IMR-90 (cell line): Measurements from ENCODE around the gene EHHADH. TPM values are rescaled to one million over a fixed set of nuclear protein-coding genes. Genes with fewer than 3 reads are reported as not detected.
A peak's percentile ranks its signal among the peaks of the same experiment; 100 is the strongest.

Source experiments
- ATAC-seq: fragments of 200-7000 bp; cut with Tn5 transposase; 2 replicates; pipeline ENCODE4 v1.9.1; 2020; ENCODE audit warnings: low read depth, mild to moderate bottlenecking, moderate library complexity
- BruUV-seq: library from RNA; stranded (reverse); fragments of 400-500 nt; replicated peaks from 2 replicates; lab custom pipeline; 2021; lab: Mats Ljungman, UMichigan
- CTCF ChIA-PET: fragments of 300-600 bp; formaldehyde crosslinking; extraction: SDS; loops from one replicate; lab custom pipeline; 2021; ENCODE audit warnings: antibody characterized with exemption; lab: Yijun Ruan, JAX
- POLR2A ChIA-PET: fragments of 300-600 bp; sonication (Branson Sonifier 250); formaldehyde crosslinking; loops from one replicate; lab custom pipeline; 2022; ENCODE audit warnings: antibody characterized with exemption; ENCODE audit not compliant: unreplicated experiment; lab: Charles Lee
- DNase-seq: peaks from one replicate; pipeline ENCODE4 v3.0.0; 2013
- H2AFZ ChIP-seq: replicated peaks from 2 replicates; pipeline ENCODE3; 2013; ENCODE audit warnings: low read length, mild to moderate bottlenecking; ENCODE audit not compliant: poor library complexity
- H2AK5ac ChIP-seq: 2 replicates; pipeline ENCODE4 v1.6.1; 2013; ENCODE audit warnings: low read depth, low read length, inconsistent platforms
- H2AK9ac ChIP-seq: replicated peaks from 2 replicates; pipeline ENCODE3; 2013; ENCODE audit warnings: mild to moderate bottlenecking, low read depth, low read length, moderate library complexity; ENCODE audit not compliant: poor library complexity
- H2BK120ac ChIP-seq: 2 replicates; pipeline ENCODE4 v1.6.1; 2013; ENCODE audit warnings: low read depth, low read length, inconsistent platforms
- H2BK15ac ChIP-seq: 3 replicates; pipeline ENCODE4 v1.6.1; 2013; ENCODE audit warnings: low read depth, low read length, inconsistent platforms
- H2BK20ac ChIP-seq: 2 replicates; pipeline ENCODE4 v1.6.1; 2013; ENCODE audit warnings: low read depth, mild to moderate bottlenecking, inconsistent platforms, low read length, moderate library complexity
- H2BK5ac ChIP-seq: 2 replicates; pipeline ENCODE4 v1.6.1; 2013; ENCODE audit warnings: mild to moderate bottlenecking, low read depth, low read length, inconsistent platforms; ENCODE audit not compliant: poor library complexity, severe bottlenecking
- H3K14ac ChIP-seq: replicated peaks from 2 replicates; pipeline ENCODE4 v1.6.1; 2013; ENCODE audit warnings: low read depth, low read length, inconsistent platforms
- H3K18ac ChIP-seq: 2 replicates; pipeline ENCODE4 v1.6.1; 2013; ENCODE audit warnings: low read depth, low read length, control low read depth
- H3K23ac ChIP-seq: 2 replicates; pipeline ENCODE4 v1.6.1; 2013; ENCODE audit warnings: low read depth, low read length, inconsistent platforms
- H3K27ac ChIP-seq: 2 replicates; pipeline ENCODE4 v1.5.1; 2013; ENCODE audit warnings: mild to moderate bottlenecking, control low read depth, low read length; ENCODE audit not compliant: insufficient read depth
- H3K27me3 ChIP-seq: 2 replicates; pipeline ENCODE4 v1.6.1; 2013; ENCODE audit warnings: low read length; ENCODE audit not compliant: control insufficient read depth, insufficient read depth
- H3K36me3 ChIP-seq: 2 replicates; pipeline ENCODE4 v1.6.1; 2013; ENCODE audit warnings: low read length, mixed read lengths; ENCODE audit not compliant: control insufficient read depth, insufficient read depth
- H3K4ac ChIP-seq: 2 replicates; pipeline ENCODE4 v1.6.1; 2013; ENCODE audit warnings: low read depth, low read length, inconsistent platforms
- H3K4me1 ChIP-seq: 2 replicates; pipeline ENCODE4 v1.6.1; 2013; ENCODE audit warnings: low read length, mixed read lengths; ENCODE audit not compliant: control insufficient read depth, insufficient read depth
- H3K4me2 ChIP-seq: 2 replicates; pipeline ENCODE4 v1.6.1; 2013; ENCODE audit warnings: low read depth, mild to moderate bottlenecking, control low read depth, low read length, moderate library complexity
- H3K4me3 ChIP-seq: 2 replicates; pipeline ENCODE4 v1.5.1; 2013; ENCODE audit warnings: low read depth, mild to moderate bottlenecking, control low read depth, low read length, moderate library complexity; ENCODE audit not compliant: insufficient read depth
- H3K56ac ChIP-seq: 2 replicates; pipeline ENCODE4 v1.6.1; 2013; ENCODE audit warnings: low read length, inconsistent platforms; ENCODE audit not compliant: insufficient read depth; ENCODE audit errors: extremely low read depth
- H3K79me1 ChIP-seq, 2 experiments: 2 replicates each; pipeline ENCODE4 v1.6.1; 2013; ENCODE audit warnings: low read length in 2 of 2, inconsistent platforms in 1 of 2, low read depth in 1 of 2
- H3K9ac ChIP-seq: 2 replicates; pipeline ENCODE4 v1.6.1; 2013; ENCODE audit warnings: low read depth, low read length, control low read depth
- H3K9me1 ChIP-seq: 2 replicates; pipeline ENCODE4 v1.6.1; 2013; ENCODE audit warnings: low read length, inconsistent platforms; ENCODE audit not compliant: insufficient read depth
- H3K9me3 ChIP-seq: 2 replicates; pipeline ENCODE4 v1.6.1; 2013; ENCODE audit warnings: low read length; ENCODE audit not compliant: control insufficient read depth, insufficient read depth
- H4K20me1 ChIP-seq: 2 replicates; pipeline ENCODE4 v1.6.1; 2013; ENCODE audit warnings: low read length, inconsistent platforms; ENCODE audit not compliant: insufficient read depth
- H4K5ac ChIP-seq: 2 replicates; pipeline ENCODE4 v1.6.1; 2013; ENCODE audit warnings: mild to moderate bottlenecking, low read depth, low read length, control low read depth
- H4K8ac ChIP-seq, 2 experiments: 2 replicates each; pipeline ENCODE4 v1.6.1; 2013; ENCODE audit warnings: low read depth in 2 of 2, low read length in 2 of 2, control low read depth in 1 of 2, inconsistent platforms in 1 of 2
- H4K91ac ChIP-seq: 2 replicates; pipeline ENCODE4 v1.6.1; 2013; ENCODE audit warnings: low read depth, low read length, inconsistent platforms; ENCODE audit not compliant: insufficient read depth
- MAFK ChIP-seq: IDR thresholded peaks from 2 replicates; pipeline ENCODE4 v1.6.1; 2012; ENCODE audit warnings: low read depth, low read length, improper control_type of control experiment
- RCOR1 ChIP-seq: IDR thresholded peaks from 2 replicates; pipeline ENCODE4 v1.6.1; 2012; ENCODE audit warnings: mild to moderate bottlenecking, low read length, improper control_type of control experiment; ENCODE audit not compliant: insufficient replicate concordance
- WGBS, 2 experiments: methylation state at CpG; one replicate each; pipeline versions ENCODE4 v1.1.5 to v1.1.7; 2013; ENCODE audit warnings: missing lambda C conversion rate in 2 of 2; ENCODE audit not compliant: insufficient read length in 1 of 2; ENCODE audit errors: extremely low coverage in 2 of 2; 5-methylcytosine and 5-hydroxymethylcytosine counted together
- dilution Hi-C: fragments of 300-500 bp; cut with HindIII; formaldehyde crosslinking; loops from one replicate; pipeline ENCODE4 v1.14.3; 2018; ENCODE audit warnings: low sequenced_read_pairs; ENCODE audit not compliant: unreplicated experiment
- in situ Hi-C: fragments of 300-500 bp; cut with MboI; formaldehyde crosslinking; loops from 3 replicates; pipeline ENCODE4 v1.14.3; 2019; ENCODE audit warnings: low sequenced_read_pairs, inconsistent platforms, mixed read lengths
- intact Hi-C: fragments of 100-400 bp; cut with micrococcal nuclease; formaldehyde crosslinking; loops from 2 replicates; pipeline ENCODE4 v1.10.0; 2022
- polyA plus RNA-seq, 3 experiments: library from polyadenylated mRNA; depleted of rRNA; stranded (reverse); fragments of >200 nt; gene quantifications; 2 replicates each; pipeline ENCODE4 v1.2.3, GENCODE V29; 2012; ENCODE audit warnings: low replicate concordance in 1 of 3
- total RNA-seq: library from RNA; depleted of rRNA; stranded (reverse); fragments of >200 nt; gene quantifications from 2 replicates; pipeline ENCODE4 v1.2.3, GENCODE V29; 2012
- TF ChIP-seq, protein P1 (sequence below): fragments of 150-350 bp; IDR thresholded peaks from 2 replicates; pipeline ENCODE4 v1.6.1; 2017; ENCODE audit warnings: mild to moderate bottlenecking, antibody characterized with exemption, low read length, low read depth
- TF ChIP-seq, protein P2 (sequence below): fragments of 150-350 bp; IDR thresholded peaks from 2 replicates; pipeline ENCODE4 v1.6.1; 2016; ENCODE audit warnings: low read depth, mild to moderate bottlenecking, low read length, moderate library complexity, borderline replicate concordance

EHHADH gene
- total and polyA plus RNA-seq, 2 of the 4 experiments (the other 2 are of a cell fraction) = 2.0 to 4.7 TPM

DNA sequence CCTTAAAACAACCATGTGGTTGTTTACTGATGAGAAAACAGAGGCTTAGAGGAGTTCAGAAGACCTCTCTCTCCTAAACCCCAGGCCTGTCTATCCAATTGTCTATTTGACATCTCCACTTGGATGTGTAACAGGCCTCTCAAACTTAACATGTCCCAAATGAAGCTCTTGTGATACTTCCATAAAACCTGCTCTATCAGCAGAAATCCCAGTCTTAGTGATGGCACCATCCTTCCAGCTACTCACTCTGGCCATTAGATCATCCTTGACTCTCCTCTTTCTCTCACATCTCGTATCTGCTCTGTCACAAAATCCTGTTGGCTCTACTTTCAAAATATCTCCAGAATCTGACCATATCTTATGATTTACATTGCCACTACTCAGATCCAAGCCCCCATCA, 28.8 kb downstream of the EHHADH start:
- dilution Hi-C loops (no loop called here), in situ Hi-C loops (no loop called here), intact Hi-C loops (no loop called here)
- Histone ChIP-seq H3K79me1 (no peaks in the 10 kb centered on the region), H3K23ac (peak overlapping the region; percentile 1; the same call in 1 of the 2 replicates), H3K4me2 (peak overlapping the region; percentile 15; the same call in 1 of the 2 replicates), H3K56ac (0 out of 2 replicates have a peak overlapping the region, but pooled peaks have one; percentile 29), H3K4me1 (peaks cover 5% of the 10 kb centered on the region), H3K27ac (no peak overlapping the region), H2AFZ (peak overlapping the region; percentile 59), H4K20me1 (no peaks in the 10 kb centered on the region), H3K36me3 (no peaks in the 10 kb centered on the region), H2AK5ac (no peak overlapping the region), H3K4ac (peak overlapping the region; percentile 22; the same call in 1 of the 2 replicates), H4K91ac (0 out of 2 replicates have a peak overlapping the region, but pooled peaks have one; percentile 9), H3K18ac (peak overlapping the region; percentile 57; the same call in 1 of the 2 replicates), H3K9ac (no peak overlapping the region), H4K5ac (0 out of 2 replicates have a peak overlapping the region, but pooled peaks have one; percentile 11), H3K27me3 (no peaks in the 10 kb centered on the region), H2BK15ac (peak overlapping the region; percentile 35; the same call in 1 of the 3 replicates), H2AK9ac (no peak overlapping the region), H2BK20ac (peak overlapping the region; percentile 11; the same call in 1 of the 2 replicates), H4K8ac (peak overlapping the region; percentile 33 to 71; a peak in 2 of 4 replicates), H2BK5ac (peak overlapping the region; percentile 48), H3K4me3 (no peak overlapping the region), H2BK120ac (peak overlapping the region; percentile 22; the same call in 1 of the 2 replicates), H3K9me3 (no peaks in the 10 kb centered on the region), H3K9me1 (0 out of 2 replicates have a peak, but pooled peaks cover 3% of the 10 kb centered on the region), H3K14ac (peak overlapping the region; percentile 6; the same call in 1 of the 2 replicates)
- no TSS peak for BruUV-seq
- POLR2A ChIA-PET = interaction anchor here (0.6 kb wide), 1 partner anchor 244 kb away, joined by 6 read pairs; no protein-coding TSS in a partner anchor
- DNase-seq = peak; percentile 9
- CTCF ChIA-PET = no interaction called here
- ATAC-seq = no peak
- TF ChIP-seq, protein P1, sequence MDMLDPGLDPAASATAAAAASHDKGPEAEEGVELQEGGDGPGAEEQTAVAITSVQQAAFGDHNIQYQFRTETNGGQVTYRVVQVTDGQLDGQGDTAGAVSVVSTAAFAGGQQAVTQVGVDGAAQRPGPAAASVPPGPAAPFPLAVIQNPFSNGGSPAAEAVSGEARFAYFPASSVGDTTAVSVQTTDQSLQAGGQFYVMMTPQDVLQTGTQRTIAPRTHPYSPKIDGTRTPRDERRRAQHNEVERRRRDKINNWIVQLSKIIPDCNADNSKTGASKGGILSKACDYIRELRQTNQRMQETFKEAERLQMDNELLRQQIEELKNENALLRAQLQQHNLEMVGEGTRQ = no peak
- TF ChIP-seq RCOR1 (no peak), MAFK (peak; percentile 64)
- TF ChIP-seq, protein P2, sequence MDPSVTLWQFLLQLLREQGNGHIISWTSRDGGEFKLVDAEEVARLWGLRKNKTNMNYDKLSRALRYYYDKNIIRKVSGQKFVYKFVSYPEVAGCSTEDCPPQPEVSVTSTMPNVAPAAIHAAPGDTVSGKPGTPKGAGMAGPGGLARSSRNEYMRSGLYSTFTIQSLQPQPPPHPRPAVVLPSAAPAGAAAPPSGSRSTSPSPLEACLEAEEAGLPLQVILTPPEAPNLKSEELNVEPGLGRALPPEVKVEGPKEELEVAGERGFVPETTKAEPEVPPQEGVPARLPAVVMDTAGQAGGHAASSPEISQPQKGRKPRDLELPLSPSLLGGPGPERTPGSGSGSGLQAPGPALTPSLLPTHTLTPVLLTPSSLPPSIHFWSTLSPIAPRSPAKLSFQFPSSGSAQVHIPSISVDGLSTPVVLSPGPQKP = no peak
- WGBS, 2 experiments = 82% methylated on average over 1 of the region's 1 CpG; no CpG with 5 or more reads in 1 of the 2 experiments
